SW480 (cell line): ENCODE results near the gene CDH6.
A peak's percentile ranks its signal among the peaks of the same experiment; 100 is the strongest.

Experiments used
- DNase-seq: peaks from one replicate; pipeline ENCODE4 v3.0.0-alpha.2; 2016; ENCODE audit warnings: low spot score

The CDH6 gene

DNA sequence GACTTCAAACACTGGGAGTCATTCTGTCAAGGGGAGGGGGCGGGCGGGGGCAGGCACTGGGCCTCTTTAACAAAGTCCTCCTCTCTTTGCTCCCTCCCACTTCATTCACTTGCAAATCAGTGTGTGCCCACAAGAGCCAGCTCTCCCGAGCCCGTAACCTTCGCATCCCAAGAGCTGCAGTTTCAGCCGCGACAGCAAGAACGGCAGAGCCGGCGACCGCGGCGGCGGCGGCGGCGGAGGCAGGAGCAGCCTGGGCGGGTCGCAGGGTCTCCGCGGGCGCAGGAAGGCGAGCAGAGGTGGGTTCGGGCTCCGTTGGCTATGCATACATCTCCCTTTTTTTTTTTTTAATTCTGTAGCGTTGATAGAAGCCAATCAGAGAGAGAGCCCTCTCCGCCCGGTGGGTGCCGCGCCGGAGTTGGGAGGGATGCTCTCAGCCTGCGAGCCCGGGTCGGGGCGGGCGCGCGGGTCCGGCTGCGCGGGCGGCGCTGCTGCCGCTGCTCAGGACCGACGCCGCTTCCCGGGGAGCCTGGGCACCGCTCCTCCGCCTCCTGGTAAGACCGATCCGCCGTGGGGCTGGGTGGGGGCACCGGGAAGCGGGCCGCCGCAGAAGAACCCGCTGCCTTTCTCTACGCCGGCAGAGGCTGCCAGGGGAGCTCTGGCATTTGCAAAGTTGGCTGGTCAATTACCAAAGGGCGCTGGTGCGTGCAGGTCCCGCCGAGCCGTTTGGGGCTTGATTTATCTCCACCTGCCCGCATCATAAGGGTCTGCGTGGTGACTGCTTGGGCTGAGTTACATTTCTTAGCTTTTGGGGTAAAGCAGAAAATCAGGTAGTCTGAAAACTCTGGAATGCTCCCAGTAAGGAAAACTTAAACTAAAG lies at the start of gene CDH6:
Gene CDH6, plus strand, starts transcription at position 96 of the 877 bp plus-strand sequence. CDS start 73,788 bp downstream, outside the sequence.
- no peak for DNase-seq

DNA sequence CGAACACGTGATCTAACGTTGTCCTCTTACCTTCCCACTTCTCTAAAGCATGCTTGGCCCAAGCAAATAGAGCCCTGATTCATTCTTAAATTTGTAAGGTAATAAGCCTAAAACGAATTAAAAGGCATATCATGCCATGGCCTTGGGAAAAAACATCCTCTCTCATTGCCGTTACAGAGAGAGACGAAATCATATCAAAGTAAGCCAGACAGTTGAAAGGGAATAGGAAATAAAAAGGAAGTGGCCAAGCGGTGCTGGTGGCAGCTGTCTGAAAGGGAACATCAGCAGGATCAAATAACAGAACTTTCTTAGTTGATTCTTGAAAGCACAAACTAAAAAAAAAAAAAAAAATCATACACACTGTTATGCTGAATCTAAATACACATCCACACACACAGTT lies 49.1 kb upstream of the CDH6 start:
- DNase-seq, result no peak

DNA sequence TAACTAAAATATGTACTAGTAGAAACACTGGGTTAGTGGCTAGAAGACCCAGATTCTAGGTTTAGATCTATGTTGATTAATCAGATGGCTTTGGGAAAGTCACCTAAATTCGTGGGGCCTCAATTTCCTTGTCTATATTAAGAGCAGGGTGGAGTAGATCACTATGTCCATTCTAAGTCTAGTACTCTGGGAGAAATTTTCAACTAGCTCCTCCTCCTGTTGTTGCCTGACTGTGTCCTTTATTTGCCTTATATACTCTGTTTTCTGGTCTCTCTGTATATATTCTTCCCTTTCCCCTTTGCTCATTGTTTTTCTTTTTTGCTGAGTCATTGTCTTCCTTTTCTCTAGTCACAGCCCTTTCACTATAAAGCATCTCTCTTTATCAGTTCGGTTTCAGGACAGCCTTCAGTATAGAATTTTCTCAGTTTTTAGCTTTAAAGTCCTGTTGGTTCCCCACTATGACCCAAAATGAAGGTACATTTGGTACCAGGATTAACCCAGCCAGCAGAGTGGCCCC lies 44.5 kb upstream of the CDH6 start:
- DNase-seq, result no peak

DNA sequence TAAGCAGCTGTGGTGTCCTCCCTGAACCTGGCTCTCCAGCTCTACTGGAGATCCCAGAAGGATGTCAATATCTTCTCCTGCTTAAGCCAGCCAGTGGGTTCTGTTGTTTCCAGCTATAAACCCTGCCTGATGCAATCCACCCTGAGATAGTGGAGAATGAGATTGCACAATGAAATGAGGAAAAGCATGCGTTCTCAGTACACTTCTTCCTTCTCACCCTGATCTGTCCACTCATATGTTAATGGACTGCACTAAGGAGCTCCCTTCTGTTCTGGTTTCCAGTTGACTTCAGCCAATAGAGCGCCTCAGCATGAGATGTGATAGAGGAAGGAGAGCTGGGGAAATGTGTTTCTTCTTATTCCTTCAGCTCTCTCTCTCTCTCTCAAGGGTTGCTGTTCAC lies 40.0 kb upstream of the CDH6 start:
- DNase-seq, result no peak

DNA sequence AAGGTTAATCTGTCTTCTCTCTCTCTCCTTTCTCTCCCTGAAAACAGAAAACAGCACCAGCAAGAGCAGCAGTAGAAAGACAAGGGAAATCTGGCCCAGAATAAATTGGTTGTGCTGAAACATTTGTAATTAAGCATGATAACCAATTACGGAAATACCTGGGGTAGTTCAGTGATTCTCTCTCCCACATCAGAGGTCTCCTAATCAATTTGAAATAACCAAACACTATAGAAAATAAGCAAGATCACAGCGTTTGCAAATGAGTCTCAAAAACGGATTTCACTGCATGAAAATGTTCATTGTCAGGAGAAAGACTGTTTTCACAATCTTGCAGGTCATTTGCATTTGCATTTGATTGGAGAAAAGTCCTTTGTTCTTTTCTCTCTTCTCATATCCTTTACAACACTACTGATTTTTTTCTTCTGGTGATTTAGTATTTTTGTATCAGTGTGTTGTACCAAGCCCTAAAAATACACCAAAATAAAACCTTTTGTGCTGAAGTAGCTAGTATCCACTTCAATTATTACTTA lies 36.8 kb upstream of the CDH6 start:
- no peak for DNase-seq

DNA sequence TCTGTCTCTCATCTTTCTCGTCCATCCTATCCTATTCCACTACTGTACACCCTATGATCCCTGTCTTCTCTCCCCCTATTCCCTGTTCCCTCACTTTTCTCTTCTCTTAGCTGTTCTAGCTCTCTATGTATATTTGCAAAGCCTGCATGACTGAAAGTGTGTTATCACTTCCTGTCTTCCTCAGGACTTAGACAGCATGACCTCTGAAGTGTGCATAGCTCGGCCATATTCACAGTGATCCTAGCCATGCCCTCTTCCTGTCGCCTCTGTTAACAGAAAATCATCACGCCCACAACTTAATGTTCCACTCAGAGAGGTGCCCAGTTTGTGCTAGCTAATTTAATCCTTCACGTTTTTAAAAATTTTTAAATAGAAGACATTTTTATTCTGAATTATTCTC lies 35.8 kb upstream of the CDH6 start:
- no peak for DNase-seq

DNA sequence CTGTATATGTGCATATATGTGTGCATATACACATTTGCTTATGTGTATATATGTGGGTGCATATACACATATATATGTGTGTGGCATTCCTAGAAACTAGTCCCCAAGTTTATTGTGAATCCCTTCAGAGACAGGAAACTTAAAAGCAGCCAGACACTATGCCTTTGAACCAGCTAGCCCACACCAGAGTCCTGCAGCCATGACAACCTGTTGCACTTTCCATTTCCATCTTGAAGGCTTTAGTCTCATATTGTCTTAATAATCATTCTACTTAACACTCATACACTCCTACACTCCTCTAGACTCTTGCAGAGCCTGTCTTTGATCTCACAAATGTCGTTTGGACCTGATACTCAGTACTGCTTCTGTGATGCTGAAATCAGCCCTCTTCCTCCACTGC lies 34.8 kb upstream of the CDH6 start:
- no peak for DNase-seq

DNA sequence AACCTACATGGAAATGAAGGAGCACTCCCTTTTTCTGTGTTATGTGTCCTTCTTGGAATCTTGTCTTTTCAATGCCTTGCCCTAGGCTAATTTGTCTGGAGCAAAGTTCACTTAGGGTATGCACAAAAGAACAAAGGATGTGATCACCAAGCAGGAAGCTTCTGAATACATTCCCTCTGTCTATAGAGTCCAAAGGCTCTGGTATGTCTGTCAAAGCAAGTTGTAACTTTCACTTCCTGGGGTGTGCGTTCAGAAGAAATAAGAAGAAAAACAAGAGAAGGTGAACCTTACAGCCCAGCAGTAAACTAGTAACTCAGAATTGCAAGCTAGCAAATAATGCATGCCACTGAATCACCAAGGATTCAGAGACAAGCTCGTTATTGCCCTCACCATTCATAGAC lies 31.7 kb upstream of the CDH6 start:
- DNase-seq, result no peak

DNA sequence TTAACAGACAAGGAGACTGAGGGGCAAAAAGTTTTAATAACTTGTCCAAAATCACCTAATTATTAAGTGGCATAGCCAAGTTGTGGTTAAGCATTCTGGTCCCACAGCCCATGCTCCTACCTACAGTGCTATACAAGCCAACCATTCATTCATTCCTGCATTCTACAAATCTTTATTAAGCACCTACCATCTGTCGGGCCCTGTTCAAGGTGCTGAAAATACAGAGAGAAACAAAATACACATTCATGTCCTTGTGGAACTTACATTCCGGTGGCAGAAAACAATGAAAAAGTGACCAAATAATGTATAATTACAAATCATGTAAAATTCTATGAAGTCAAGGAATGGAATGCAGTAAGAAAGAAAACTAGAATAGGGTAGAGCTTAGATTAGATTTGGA lies 27.8 kb upstream of the CDH6 start:
- no peak for DNase-seq

DNA sequence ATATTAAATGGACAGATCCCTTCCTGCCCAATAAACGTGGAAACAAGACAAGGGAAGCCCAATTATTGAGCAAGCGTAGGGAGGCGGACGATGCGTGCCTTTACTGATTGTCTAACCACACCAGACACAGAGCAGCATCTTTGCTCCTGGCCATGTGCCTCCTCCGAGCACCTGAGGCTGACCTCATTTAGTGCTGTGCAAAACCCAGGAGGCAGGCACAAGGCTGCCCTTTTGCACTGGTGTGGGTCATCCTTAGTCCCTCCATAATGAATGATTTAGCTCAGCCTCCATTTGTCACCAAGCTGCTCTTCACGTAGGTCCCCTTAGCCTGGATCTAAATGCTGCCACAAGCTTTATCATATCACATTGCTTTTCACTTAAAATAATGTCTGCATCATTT lies 24.1 kb upstream of the CDH6 start:
- DNase-seq, result no peak

DNA sequence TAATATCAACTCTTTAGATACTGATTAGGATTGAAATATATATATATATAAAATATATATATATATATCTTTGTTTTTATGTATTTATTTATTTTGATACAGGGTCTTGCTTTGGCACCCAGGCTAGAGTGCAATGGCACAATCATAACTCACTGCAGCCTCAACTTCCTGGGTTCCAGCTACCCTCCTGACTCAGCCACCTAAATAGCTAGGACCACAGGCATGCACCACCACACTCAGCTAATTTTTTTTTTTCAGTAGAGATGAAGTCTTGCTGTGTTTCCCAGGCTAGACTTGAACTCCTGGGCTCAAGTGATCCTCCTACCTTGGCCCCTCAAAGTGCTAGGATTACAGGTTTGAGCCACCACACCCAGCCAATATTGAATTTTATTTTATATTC lies 20.6 kb upstream of the CDH6 start:
- no peak for DNase-seq

DNA sequence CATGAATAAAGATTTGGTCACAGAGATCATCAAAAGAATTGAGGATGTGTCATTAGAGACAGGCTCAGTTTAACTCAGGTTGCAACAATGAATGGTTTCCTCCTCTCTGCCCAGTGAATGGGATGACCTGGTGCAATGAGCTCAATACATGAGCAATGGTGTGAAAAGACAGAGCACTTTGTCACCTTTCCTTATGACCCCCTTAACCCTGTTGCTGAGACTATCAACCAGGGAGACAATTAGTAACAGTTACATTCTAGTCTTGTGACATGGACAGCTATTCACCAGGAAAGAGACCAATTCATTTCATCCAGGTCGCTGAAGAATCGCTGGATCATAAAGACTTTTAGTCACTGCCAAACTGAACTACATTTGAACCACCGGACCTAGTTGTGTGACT lies 19.9 kb upstream of the CDH6 start:
- DNase-seq, result no peak

DNA sequence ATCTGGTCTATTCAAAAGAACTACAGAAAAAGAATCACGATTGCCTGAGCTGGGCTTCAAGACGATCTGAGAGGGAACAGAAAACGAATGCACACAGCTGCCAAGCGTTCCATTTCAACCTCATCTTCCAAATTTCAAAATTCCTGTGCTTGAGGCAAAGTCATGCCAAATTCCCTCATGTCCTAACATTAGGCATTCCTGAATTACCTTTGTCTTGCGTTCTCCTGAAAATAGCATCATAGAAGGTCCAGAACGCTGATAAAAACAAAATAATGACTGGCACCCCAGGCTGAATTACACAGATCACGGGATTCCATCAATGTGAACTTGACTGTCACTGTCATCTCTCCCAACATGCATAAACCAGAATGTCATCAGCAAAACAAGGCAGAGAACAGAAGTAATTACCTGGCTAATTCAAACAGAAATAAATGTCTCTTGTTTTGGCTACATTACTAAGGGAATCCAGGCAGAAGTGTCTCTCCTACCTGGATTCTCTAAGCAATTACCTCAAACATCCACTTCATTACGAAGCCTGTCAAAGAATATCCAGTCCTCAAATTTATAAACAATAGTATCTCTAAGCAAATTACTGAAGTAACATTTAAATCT lies 12.0 kb upstream of the CDH6 start:
- DNase-seq, result no peak

DNA sequence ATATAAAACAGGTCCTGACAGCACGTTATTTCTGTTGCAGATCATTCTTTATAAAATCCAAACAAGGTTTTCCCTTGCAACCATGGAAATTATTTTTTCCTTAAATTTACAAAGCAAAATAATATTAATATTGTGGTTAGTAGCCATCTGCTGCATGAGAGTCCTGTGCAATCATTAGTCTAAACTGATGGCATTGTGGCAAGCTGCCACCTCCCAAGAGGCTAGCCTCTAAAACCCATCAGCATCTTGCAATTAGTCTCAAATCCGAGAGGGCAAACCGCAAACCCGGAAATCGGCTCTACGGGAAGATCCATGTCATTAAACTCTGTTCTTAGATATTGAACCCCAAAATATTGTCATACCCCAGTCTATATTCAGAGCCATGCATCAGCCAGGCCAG lies 11.3 kb upstream of the CDH6 start:
- no peak for DNase-seq

DNA sequence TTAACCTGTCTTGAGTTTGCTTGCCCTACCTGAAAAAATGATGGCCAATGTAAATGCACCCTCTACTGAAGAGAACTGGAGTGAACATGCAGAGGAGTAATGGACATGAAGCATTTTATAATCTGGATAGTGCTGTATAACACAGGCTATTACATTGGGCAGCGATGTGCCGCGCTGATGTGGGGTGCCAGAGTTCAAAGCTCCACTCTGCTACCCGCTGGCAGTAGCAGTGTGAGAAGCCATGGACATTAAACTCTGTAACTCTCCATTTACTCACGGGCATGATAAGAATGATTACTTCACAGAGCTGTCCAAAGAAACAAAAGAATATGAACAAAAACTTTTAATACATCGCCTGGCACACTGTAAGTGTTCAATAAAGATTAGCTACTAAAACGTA lies 7.5 kb upstream of the CDH6 start:
- DNase-seq, result no peak

DNA sequence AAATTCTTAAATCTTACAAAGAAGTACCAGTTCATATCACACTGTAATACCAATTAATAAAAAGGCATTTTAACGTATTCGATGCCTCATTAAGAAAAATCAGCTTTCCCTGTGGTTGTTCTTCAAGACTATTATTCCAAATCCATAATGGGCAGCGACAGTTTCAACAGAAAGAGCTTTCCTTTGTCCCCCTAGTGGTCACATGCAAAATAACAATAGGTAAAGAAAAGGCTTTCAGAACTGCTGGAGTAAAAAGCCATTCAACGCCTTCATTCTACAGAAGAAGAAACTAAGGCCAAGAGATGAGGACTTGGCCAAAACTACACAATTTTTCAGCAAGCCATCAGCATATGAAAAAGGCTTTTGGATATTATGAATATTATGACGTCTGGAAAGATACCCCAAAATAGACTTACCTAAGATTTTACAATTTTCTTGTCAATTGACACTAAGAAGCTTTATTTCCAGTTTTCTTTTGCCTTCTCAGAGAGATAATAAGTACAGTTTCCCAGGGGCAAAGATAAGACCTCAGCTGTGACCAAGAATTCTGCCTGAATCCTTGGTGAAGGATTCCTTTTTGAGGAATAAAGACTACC lies 6.7 kb upstream of the CDH6 start:
- peak; percentile 42 for DNase-seq

DNA sequence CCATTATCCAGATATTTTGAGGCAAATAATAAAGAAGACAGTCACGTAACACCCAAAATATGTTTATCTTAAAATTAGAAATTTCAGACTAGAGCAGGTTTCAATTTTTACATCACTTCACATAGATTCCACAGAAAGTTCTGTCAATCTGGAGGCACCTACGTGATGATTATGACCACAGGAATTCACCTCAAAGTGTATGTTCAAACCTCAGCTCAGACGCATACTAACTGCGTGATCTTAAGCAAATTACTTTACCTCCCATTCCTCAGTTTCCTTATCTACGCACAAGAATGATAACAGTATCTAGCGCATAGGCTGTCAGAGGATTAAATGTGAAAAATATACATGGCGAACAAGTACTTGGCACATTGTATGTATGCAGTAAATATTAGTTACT lies 5.9 kb upstream of the CDH6 start:
- DNase-seq, result no peak

DNA sequence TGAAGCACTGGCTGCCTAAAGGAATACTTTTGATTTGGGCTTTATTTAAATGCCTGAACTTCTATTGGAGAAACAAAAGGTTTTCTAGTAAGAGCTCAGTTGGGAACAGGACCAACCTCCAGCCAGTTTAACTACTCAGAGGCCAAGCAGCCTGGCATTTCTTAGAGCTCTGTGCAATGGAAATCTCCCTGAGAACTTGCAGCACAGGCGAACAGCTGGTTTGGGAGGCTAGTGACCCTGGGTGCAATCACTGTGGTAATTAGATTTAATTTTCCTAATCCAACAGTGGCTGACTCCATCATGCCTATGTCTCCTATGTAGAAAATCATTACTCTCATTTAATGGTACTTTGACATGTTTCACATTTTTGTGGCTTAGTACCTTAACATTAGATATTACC lies 1.0 kb upstream of the CDH6 start:
- DNase-seq, result no peak

DNA sequence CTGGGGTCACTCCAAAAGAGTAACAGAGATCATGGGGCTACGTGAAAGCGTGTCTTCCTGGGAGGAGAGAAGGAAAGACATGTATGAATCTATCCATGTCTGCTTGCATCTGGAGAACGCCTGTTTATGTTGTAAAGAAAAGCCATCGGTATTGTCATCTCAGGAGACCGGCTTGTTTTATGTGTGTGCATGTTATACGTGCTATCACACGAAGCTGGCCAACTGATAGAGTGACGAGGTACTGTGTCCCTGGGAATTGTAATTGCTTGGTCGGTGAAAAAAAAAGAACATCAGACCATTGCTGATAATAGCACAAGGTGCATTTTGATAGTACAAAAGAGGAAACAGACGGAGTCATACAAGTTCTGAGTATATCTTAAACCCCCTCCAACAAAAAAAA lies 370 bp upstream of the CDH6 start:
- no peak for DNase-seq

DNA sequence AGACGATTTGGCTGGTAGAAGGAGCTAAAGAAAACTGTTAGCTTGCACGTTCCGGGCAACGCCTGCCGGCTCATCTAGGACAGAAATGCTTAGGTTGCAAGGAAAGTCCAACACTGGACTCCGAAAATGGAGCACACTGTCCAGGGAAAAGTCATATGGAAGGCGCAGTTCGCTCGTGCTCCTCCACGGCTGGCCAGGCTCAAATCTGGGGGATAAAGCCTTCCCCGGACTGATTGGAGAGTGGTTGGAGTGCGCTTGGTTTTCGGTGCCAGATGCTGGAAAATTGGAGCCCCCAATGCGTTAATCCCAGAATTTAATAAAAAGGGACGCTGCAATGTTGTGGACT lies 955 bp downstream of the CDH6 start:
- DNase-seq, result no peak

DNA sequence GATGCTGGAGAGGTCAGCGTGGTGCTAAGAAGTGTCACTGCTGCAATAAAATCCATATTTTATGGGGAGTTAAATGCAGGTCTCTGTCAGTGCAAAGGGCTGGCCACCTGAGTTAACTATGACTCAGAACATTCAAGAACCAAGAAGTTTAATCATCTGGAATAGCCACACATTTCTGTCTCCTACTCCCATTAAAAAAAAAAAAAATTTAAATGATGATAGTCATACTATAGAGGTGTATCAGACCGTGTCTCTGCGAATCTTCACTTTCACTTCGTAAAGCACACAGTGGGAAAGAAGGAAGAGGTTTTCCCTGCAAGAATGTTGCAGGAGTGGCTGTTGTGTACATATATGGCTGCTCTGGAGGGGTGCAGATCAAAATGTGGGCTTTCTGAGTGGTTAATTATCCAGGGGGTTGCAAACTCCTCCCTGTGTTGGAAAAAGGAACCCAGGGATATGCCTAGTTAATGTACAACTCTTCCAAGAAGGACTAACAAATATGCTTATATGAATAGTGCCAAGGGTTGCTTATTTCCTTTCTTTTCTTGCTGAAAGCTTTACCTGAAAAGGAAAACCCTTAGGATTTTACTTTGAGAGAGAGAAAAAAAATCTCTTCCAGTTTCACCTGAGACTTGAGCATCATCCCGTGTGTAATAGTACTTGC lies 1.5 kb downstream of the CDH6 start:
- no peak for DNase-seq

DNA sequence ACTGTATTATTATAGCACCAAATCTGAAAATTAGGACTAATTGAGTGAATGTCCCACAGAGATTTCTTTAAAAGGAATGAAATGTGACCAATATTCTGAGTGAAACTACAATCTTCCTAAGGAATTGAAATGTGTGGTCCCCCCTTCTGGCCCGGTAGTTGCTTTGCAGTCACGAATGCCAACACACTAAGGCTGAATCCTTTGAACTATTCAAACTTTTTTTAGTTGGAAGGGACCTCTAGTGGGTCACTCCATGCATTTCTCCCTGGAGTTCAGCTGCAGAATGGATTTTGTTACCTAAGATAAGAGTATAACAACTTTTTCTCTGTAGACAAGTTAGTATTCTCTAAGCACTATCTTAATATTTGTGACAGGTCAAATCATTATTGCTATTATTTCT lies 2.8 kb downstream of the CDH6 start:
- DNase-seq, result no peak

DNA sequence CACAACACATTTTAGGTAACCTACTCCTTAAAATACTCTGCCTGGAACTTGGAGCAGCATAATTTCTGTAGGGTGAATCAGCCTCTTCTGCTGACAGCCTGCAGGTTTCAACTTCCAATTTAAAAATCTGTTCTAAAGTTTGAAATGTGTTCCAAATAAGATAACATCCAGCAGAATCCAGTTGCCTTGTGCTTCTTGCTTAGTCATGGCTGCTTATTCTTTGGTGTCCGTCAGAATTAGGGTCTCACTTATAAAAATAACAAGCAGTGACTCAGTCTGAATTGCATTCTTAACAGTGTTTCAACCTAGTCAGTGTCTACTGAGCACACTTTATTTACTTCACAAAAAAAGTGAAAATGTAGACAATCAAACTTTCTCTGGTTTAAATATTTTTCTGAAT lies 3.7 kb downstream of the CDH6 start:
- DNase-seq, result no peak
